ENCODE data around the gene FCHSD1. TPM values are rescaled to one million over a fixed set of nuclear protein-coding genes. Genes with fewer than 3 reads are reported as not detected.

The FCHSD1 gene
- polyA plus RNA-seq, 3 donors: 3.0 to 73.3 (median 3.4) TPM

- Histone ChIP-seq H2AFZ (ENCODE audit: insufficient read depth, low read depth, low read length, poor library complexity, severe bottlenecking) (no peak overlapping the region), H3K9ac (ENCODE audit: insufficient read depth, low read length, poor library complexity, severe bottlenecking) (no peak overlapping the region), H3K27me3 (ENCODE audit: control insufficient read depth in 2 of 2, insufficient read depth in 2 of 2, low read length in 2 of 2) (peaks cover 11 to 14% of the 10 kb centered on the region in 2 donors), H3K4me1 (ENCODE audit: control insufficient read depth in 1 of 2, insufficient read depth in 2 of 2, low read length in 2 of 2) (peaks cover 10 to 12% of the 10 kb centered on the region in 2 donors), H3K27ac (ENCODE audit: low read depth in 1 of 2, low read length in 2 of 2) (no peak overlapping the region), H4K20me1 (ENCODE audit: insufficient read depth, low read length) (no peaks in the 10 kb centered on the region), H3K4me3 (replicated peaks in 1 of 3; ENCODE audit: low read depth in 2 of 3, low read length in 3 of 3) (no peak overlapping the region), H3K79me2 (ENCODE audit: insufficient read depth, low read length) (no peaks in the 10 kb centered on the region), H3K9me3 (replicated peaks in 1 of 2; ENCODE audit: control insufficient read depth in 1 of 2, insufficient read depth in 1 of 2, low read length in 2 of 2) (no peaks in the 10 kb centered on the region), H3K36me3 (replicated peaks in 1 of 2; ENCODE audit: control insufficient read depth in 1 of 2, insufficient read depth in 2 of 2, low read length in 2 of 2) (no peaks in the 10 kb centered on the region), H3K4me2 (replicated peaks; ENCODE audit: extremely low read depth, low read length, poor library complexity, severe bottlenecking) (no peak overlapping the region)
- no peaks in the 10 kb centered on the region for H3K36me3 Mint-ChIP-seq
- H3K4me1 Mint-ChIP-seq: peaks cover 15% of the 10 kb centered on the region
- DNase-seq: no peak
- peaks cover 0 to 7% (median 0%) of the 10 kb centered on the region in 7 donors for H3K9me3 Mint-ChIP-seq
- intact Hi-C loops (cut with micrococcal nuclease): loop anchor here (10.0 kb wide), 2 partner anchors 118 to 448 kb away; no protein-coding TSS in a partner anchor
- TF ChIP-seq, protein P1, sequence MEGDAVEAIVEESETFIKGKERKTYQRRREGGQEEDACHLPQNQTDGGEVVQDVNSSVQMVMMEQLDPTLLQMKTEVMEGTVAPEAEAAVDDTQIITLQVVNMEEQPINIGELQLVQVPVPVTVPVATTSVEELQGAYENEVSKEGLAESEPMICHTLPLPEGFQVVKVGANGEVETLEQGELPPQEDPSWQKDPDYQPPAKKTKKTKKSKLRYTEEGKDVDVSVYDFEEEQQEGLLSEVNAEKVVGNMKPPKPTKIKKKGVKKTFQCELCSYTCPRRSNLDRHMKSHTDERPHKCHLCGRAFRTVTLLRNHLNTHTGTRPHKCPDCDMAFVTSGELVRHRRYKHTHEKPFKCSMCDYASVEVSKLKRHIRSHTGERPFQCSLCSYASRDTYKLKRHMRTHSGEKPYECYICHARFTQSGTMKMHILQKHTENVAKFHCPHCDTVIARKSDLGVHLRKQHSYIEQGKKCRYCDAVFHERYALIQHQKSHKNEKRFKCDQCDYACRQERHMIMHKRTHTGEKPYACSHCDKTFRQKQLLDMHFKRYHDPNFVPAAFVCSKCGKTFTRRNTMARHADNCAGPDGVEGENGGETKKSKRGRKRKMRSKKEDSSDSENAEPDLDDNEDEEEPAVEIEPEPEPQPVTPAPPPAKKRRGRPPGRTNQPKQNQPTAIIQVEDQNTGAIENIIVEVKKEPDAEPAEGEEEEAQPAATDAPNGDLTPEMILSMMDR (IDR thresholded peaks at IDR 0.05): no peak
- H3K27ac Mint-ChIP-seq: peak overlapping the region in 1 of 7 donors; percentile 17
- WGBS (ENCODE audit: insufficient coverage): no CpG with 5 or more reads among the region's 2 CpGs
- peaks cover 11 to 32% (median 13%) of the 10 kb centered on the region in 3 donors for H3K27me3 Mint-ChIP-seq (ENCODE audit: low read depth in 3 of 3)
- no peak overlapping the region for H3K4me3 Mint-ChIP-seq
These were observed 45.2 kb upstream of the FCHSD1 start for GRCh38 chr5:141696431-141696830.

DNA sequence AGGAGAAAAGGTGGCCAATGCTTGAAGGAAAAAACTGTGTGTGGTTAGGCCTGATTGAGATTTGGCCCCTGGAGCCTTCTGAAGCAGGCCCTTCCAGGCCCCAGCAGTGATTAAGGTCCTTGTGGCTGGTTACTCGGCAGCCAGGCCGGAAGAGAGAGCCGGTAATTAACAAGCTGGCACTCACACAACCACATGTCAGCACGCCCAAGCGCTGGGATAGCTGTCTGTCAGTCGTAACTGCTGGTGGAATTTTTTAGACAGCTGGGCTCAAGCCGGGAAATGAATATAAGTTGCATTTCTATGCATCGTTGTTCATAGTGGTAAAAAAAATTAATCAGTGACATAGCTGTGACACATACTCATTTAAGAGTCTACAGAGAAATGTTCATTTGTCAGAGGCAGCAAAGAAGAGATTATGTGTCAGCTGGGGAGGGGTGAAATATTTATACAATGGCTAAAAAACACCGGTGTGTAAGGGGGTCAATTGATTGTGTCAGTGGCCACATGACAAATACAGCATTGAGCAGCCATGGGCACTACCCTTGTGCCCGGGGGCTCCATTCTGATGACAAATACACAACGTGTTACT lies 44.5 kb upstream of the FCHSD1 start:
- WGBS (ENCODE audit: insufficient coverage): 94% methylated on average over 7 of the region's 11 CpGs
- Histone ChIP-seq H2AFZ (ENCODE audit: insufficient read depth, low read depth, low read length, poor library complexity, severe bottlenecking) (no peak overlapping the region), H3K27ac (ENCODE audit: low read depth in 1 of 2, low read length in 2 of 2) (no peak overlapping the region), H3K9me3 (replicated peaks in 1 of 2; ENCODE audit: control insufficient read depth in 1 of 2, insufficient read depth in 1 of 2, low read length in 2 of 2) (no peaks in the 10 kb centered on the region), H3K4me2 (replicated peaks; ENCODE audit: extremely low read depth, low read length, poor library complexity, severe bottlenecking) (no peak overlapping the region), H3K4me1 (ENCODE audit: control insufficient read depth in 1 of 2, insufficient read depth in 2 of 2, low read length in 2 of 2) (peaks cover 14% of the 10 kb centered on the region in 2 donors), H3K36me3 (replicated peaks in 1 of 2; ENCODE audit: control insufficient read depth in 1 of 2, insufficient read depth in 2 of 2, low read length in 2 of 2) (no peaks in the 10 kb centered on the region), H4K20me1 (ENCODE audit: insufficient read depth, low read length) (no peaks in the 10 kb centered on the region), H3K27me3 (ENCODE audit: control insufficient read depth in 2 of 2, insufficient read depth in 2 of 2, low read length in 2 of 2) (peaks cover 4 to 7% of the 10 kb centered on the region in 2 donors), H3K79me2 (ENCODE audit: insufficient read depth, low read length) (no peaks in the 10 kb centered on the region), H3K9ac (ENCODE audit: insufficient read depth, low read length, poor library complexity, severe bottlenecking) (no peak overlapping the region), H3K4me3 (replicated peaks in 1 of 3; ENCODE audit: low read depth in 2 of 3, low read length in 3 of 3) (no peak overlapping the region)
- DNase-seq: no peak
- peaks cover 18% of the 10 kb centered on the region for H3K4me1 Mint-ChIP-seq
- intact Hi-C loops (cut with micrococcal nuclease): loop anchor here (10.0 kb wide), 2 partner anchors 119 to 449 kb away; no protein-coding TSS in a partner anchor
- H3K4me3 Mint-ChIP-seq: no peak overlapping the region
- H3K27ac Mint-ChIP-seq: no peak overlapping the region
- TF ChIP-seq, protein P1 (IDR thresholded peaks at IDR 0.05): no peak
- H3K36me3 Mint-ChIP-seq: no peaks in the 10 kb centered on the region
- H3K9me3 Mint-ChIP-seq: peaks cover 0 to 5% (median 0%) of the 10 kb centered on the region in 7 donors
- peaks cover 13 to 34% (median 13%) of the 10 kb centered on the region in 3 donors for H3K27me3 Mint-ChIP-seq (ENCODE audit: low read depth in 3 of 3)
